Mammary epithelial cell (primary cell): ENCODE measurements around the gene POLE.

ENCODE experiments used
- CTCF ChIP-seq, 2 donors: IDR thresholded peaks in 1 of 2; conservative IDR thresholded peaks in 1 of 2; 2 replicates each; pipeline ENCODE4 v1.5.1; 2011 to 2012; ENCODE audit warnings: inconsistent platforms in 2 of 2, low read length in 2 of 2, mild to moderate bottlenecking in 2 of 2, control low read depth in 1 of 2, low read depth in 1 of 2; ENCODE audit not compliant: insufficient read depth in 1 of 2; ENCODE audit errors: extremely low read depth in 1 of 2
- EZH2 ChIP-seq: IDR thresholded peaks from 2 replicates; pipeline ENCODE4 v1.6.1; 2012; ENCODE audit warnings: low read length, inconsistent platforms, borderline replicate concordance

- TF ChIP-seq CTCF (conservative IDR thresholded peaks at IDR 0.05 in 1 of 2, IDR thresholded peaks at IDR 0.05 in 1 of 2; ENCODE audit: extremely low read depth in 1 of 2, insufficient read depth in 1 of 2, low read depth in 1 of 2, low read length in 2 of 2), result no peak
- no peak for TF ChIP-seq EZH2
These were observed 81.2 kb downstream of the POLE start for GRCh38 chr12:132605892-132606291.
